GM12878 (cell line): ENCODE measurements around the gene MFAP1.

Source experiments
- CTCF ChIP-seq, 3 experiments: IDR thresholded peaks in 2 of 3; conservative IDR thresholded peaks in 1 of 3; 2 replicates each; pipeline ENCODE4 v1.5.1; 2011; ENCODE audit warnings: low read depth in 3 of 3, low read length in 3 of 3, mild to moderate bottlenecking in 3 of 3, control low read depth in 2 of 3, moderate library complexity in 2 of 3, inconsistent platforms in 1 of 3, mixed read lengths in 1 of 3; ENCODE audit not compliant: control insufficient read depth in 2 of 3, insufficient read depth in 1 of 3; ENCODE audit errors: extremely low read depth in 1 of 3
- FOXM1 ChIP-seq: IDR thresholded peaks from 2 replicates; pipeline ENCODE4 v1.6.1; 2012; ENCODE audit warnings: low read depth, mild to moderate bottlenecking, inconsistent platforms, low read length, moderate library complexity
- GABPA ChIP-seq: IDR thresholded peaks from 2 replicates; pipeline ENCODE4 v1.6.1; 2014; ENCODE audit warnings: antibody characterized with exemption, low read depth, mild to moderate bottlenecking, inconsistent platforms
- JUND ChIP-seq: IDR thresholded peaks from 2 replicates; pipeline ENCODE4 v1.6.1; 2012; ENCODE audit warnings: low read depth, mild to moderate bottlenecking, low read length, improper control_type of control experiment, moderate library complexity
- POLR2AphosphoS5 ChIP-seq: IDR thresholded peaks from 2 replicates; pipeline ENCODE4 v1.6.1; 2011; ENCODE audit warnings: mild to moderate bottlenecking, low read length, inconsistent platforms
- REST ChIP-seq: IDR thresholded peaks from 2 replicates; pipeline ENCODE4 v1.6.1; 2012; ENCODE audit warnings: mild to moderate bottlenecking, low read depth, low read length

GRCh38 chr15:43796566-43796965 lies 27.9 kb downstream of the MFAP1 start:
- no peak for TF ChIP-seq CTCF (IDR thresholded peaks at IDR 0.05 in 2 of 3, conservative IDR thresholded peaks at IDR 0.05 in 1 of 3; ENCODE audit: control insufficient read depth in 2 of 3, extremely low read depth in 1 of 3, insufficient read depth in 1 of 3, low read depth in 3 of 3, low read length in 3 of 3)
- TF ChIP-seq FOXM1: no peak
- no peak for TF ChIP-seq REST
- TF ChIP-seq GABPA: no peak
- TF ChIP-seq JUND: no peak
- peak; percentile 63; the same call in 1 of the 2 replicates for TF ChIP-seq POLR2AphosphoS5
